Measurements from ENCODE around the gene ACSF3.

DNA sequence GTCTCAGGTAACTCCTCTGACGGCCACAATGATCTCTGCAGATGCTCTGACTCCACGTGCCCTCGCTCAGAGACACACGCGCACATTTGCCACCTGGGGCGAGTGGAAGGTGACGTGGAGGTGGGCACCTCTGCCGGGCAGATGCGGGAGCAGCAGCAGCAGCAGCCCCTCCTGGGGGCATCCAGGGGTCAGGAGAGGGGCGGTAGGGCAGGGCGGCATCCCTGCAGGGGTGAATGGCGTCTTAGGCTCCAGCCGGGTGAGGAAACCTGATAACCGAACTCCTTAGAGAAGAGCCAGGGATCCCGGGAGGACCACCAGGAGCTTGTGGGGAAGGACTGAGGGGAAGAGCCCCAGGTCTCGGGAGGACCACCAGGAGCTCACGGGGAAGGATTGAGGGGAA, 43.3 kb downstream of the ACSF3 start:
- TF ChIP-seq, protein P1, sequence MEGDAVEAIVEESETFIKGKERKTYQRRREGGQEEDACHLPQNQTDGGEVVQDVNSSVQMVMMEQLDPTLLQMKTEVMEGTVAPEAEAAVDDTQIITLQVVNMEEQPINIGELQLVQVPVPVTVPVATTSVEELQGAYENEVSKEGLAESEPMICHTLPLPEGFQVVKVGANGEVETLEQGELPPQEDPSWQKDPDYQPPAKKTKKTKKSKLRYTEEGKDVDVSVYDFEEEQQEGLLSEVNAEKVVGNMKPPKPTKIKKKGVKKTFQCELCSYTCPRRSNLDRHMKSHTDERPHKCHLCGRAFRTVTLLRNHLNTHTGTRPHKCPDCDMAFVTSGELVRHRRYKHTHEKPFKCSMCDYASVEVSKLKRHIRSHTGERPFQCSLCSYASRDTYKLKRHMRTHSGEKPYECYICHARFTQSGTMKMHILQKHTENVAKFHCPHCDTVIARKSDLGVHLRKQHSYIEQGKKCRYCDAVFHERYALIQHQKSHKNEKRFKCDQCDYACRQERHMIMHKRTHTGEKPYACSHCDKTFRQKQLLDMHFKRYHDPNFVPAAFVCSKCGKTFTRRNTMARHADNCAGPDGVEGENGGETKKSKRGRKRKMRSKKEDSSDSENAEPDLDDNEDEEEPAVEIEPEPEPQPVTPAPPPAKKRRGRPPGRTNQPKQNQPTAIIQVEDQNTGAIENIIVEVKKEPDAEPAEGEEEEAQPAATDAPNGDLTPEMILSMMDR (conservative IDR thresholded peaks at IDR 0.05) = no peak
- TF ChIP-seq EZH2 (IDR thresholded peaks at IDR 0.05; ENCODE audit: low read depth) = no peak

Data from PC-9 (cell line).